NCI-H2227 (cell line): ENCODE results near the gene PTPRCAP.

ENCODE experiments used
- DNase-seq: peaks from one replicate; lab custom pipeline; 2025; ENCODE audit not compliant: unreplicated experiment; lab: John Stamatoyannopoulos, UW

PTPRCAP gene

GRCh38 chr11:67441731-67442351 is 4.4 kb upstream of the PTPRCAP start:
- no peak for DNase-seq

- DNase-seq: no peak
Observed at GRCh38 chr11:67441098-67441563, 3.6 kb upstream of the PTPRCAP start.

GRCh38 chr11:67440229-67441097 is 3.0 kb upstream of the PTPRCAP start:
- no peak for DNase-seq

GRCh38 chr11:67439321-67440228 is 2.1 kb upstream of the PTPRCAP start:
- no peak for DNase-seq

GRCh38 chr11:67438158-67438902 is 848 bp upstream of the PTPRCAP start:
- no peak for DNase-seq

GRCh38 chr11:67437809-67438157 is 301 bp upstream of the PTPRCAP start:
- DNase-seq: no peak

GRCh38 chr11:67436459-67437081 is 912 bp downstream of the PTPRCAP start:
- DNase-seq: no peak

- no peak for DNase-seq
Observed at GRCh38 chr11:67435727-67436458, 1.6 kb downstream of the PTPRCAP start.

GRCh38 chr11:67435031-67435726 is 2.3 kb downstream of the PTPRCAP start:
- no peak for DNase-seq

- DNase-seq: no peak
Observed at GRCh38 chr11:67434395-67434881, 3.0 kb downstream of the PTPRCAP start.

- no peak for DNase-seq
Observed at GRCh38 chr11:67433536-67434394, 3.7 kb downstream of the PTPRCAP start.

- no peak for DNase-seq
Observed at GRCh38 chr11:67432655-67433349, 4.7 kb downstream of the PTPRCAP start.

GRCh38 chr11:67431346-67432249 is 5.9 kb downstream of the PTPRCAP start:
- DNase-seq: no peak

GRCh38 chr11:67429722-67430121 is 7.8 kb downstream of the PTPRCAP start:
- DNase-seq: no peak

- no peak for DNase-seq
Observed at GRCh38 chr11:67429038-67429668, 8.3 kb downstream of the PTPRCAP start.
